Lower leg skin (tissue), 3 donors: Measurements from ENCODE around the gene TMEM132D.

Experiments
- POLR2A ChIP-seq, 2 donors: fragments of 450-650 bp; IDR thresholded peaks; one replicate each; pipeline ENCODE4 v1.6.1; 2016 to 2017; ENCODE audit warnings: antibody characterized with exemption in 2 of 2, mild to moderate bottlenecking in 1 of 2, moderate library complexity in 1 of 2
- TF ChIP-seq, protein P1 (sequence below), 3 donors: fragments of 450-650 bp; IDR thresholded peaks; one replicate each; pipeline ENCODE4 v1.5.1; 2016; ENCODE audit warnings: antibody characterized with exemption in 3 of 3, mild to moderate bottlenecking in 3 of 3, moderate library complexity in 2 of 3

DNA sequence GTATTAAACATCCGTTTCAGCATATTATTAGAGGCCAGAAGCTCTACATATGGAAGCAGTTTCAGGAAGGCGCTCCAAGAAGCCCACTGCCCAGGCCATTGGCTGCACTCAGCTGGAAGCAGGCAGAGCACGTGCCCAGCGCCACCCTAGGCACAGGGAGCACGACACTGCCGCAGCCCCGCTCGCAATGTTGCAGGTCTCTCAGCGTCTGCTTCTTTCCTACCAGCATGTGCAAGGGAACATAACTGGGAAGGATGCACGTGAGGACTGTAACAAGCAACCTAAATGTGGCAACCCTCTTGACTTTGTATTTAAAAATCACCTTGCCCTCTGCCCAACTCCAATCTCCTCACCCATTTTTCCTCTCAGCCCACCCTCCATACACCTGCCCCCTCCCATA, 3.5 kb downstream of the TMEM132D start:
- TF ChIP-seq POLR2A (IDR thresholded peaks at IDR 0.05), result no peak
- TF ChIP-seq, protein P1, sequence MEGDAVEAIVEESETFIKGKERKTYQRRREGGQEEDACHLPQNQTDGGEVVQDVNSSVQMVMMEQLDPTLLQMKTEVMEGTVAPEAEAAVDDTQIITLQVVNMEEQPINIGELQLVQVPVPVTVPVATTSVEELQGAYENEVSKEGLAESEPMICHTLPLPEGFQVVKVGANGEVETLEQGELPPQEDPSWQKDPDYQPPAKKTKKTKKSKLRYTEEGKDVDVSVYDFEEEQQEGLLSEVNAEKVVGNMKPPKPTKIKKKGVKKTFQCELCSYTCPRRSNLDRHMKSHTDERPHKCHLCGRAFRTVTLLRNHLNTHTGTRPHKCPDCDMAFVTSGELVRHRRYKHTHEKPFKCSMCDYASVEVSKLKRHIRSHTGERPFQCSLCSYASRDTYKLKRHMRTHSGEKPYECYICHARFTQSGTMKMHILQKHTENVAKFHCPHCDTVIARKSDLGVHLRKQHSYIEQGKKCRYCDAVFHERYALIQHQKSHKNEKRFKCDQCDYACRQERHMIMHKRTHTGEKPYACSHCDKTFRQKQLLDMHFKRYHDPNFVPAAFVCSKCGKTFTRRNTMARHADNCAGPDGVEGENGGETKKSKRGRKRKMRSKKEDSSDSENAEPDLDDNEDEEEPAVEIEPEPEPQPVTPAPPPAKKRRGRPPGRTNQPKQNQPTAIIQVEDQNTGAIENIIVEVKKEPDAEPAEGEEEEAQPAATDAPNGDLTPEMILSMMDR (IDR thresholded peaks at IDR 0.05), result no peak
